HG02973 (cell line): Measurements from ENCODE around the gene MED13L.

Source experiments
- ATAC-seq: cut with Tn5 transposase; IDR thresholded peaks from one replicate; pipeline ENCODE4 v1.9.1; 2021; ENCODE audit warnings: moderate library complexity; ENCODE audit not compliant: unreplicated experiment

MED13L gene

DNA sequence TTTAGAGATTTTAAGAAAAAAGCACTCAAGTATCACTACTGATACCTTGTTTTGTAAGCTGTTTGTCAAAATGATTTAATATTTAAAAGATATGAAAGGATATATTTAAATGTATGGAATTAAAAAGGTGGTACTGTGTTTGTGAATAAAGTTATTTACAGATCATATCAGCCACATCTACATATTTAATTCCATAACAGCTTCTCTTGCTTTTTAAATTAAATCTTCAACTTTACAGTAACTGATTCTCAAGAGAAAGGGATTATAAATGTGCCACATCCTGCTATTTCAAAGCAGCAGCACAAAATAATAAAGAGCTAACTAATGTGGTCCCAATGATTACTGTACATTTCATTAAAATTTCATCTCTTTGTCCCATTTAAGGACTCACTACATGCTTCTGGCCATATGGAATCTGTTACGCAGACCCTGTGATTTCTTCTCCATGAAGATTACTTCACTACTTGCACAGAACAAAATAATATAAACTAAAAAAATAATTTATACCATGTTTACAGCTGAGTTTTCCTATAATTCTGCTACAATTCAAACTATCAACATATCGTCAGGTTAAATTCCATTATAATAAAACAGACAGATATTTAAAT, 117.8 kb downstream of the MED13L start:
- ATAC-seq = no peak

GRCh38 chr12:116159175-116159574, 118.3 kb downstream of the MED13L start:
- ATAC-seq = no peak

DNA sequence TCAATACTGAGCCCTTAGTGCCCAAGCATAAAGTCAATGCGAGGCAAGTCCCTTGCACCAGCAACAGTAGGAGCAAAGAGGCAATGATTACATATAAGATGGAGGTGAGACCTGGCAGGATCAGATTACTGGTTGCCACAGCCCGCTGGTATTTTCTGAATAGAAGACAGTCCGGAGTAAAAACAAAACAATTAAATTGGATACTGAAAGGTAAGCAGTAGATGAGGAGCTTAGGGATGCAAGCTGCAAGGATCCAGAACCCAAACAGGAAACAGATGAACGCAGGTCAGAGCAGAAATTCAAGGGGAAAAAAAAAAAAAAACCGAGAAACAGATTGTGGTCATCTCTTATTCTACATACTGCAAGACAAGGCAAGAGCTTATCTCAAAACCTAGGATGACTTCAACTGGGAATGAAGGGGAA, 119.6 kb downstream of the MED13L start:
- no peak for ATAC-seq

GRCh38 chr12:116156614-116157013, 120.9 kb downstream of the MED13L start:
- ATAC-seq = no peak

DNA sequence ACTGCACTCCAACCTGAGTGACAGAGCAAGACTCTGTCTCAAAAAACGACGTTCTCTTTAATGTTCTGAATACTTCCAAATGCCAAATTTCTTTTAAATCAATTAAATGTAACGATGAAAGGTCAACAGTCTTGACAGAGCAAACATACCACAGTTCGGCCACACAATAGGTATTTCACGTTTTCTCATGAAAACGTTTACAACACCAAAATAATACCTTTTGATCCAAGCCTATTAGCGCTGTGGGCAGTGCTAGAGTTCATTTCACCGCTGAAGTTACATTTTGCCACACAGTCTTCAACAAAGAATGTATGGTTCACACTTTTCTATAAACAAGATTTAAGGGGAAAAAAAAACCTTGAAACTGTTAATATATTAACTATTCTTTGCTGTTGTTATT, 122.1 kb downstream of the MED13L start:
- no peak for ATAC-seq

GRCh38 chr12:116153983-116154382, 123.5 kb downstream of the MED13L start:
- no peak for ATAC-seq

DNA sequence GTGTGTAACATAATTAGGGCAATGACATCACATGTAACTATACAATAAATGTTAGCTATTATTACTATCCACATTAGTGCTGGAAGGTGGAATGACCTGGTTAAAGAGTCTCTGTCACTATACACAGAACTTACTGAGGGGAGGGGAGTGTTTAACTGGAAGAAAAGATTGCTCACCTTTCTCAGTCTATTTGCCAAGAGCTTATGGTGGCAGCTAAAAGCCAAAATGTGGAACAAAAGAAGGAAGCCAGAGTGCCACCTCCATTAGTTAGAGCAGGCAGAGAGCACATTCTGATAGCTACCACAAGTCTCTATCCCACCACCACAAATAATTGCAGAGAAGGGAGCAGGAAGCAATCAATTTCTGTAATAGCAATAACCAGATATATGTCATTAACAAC, 124.4 kb downstream of the MED13L start:
- no peak for ATAC-seq

DNA sequence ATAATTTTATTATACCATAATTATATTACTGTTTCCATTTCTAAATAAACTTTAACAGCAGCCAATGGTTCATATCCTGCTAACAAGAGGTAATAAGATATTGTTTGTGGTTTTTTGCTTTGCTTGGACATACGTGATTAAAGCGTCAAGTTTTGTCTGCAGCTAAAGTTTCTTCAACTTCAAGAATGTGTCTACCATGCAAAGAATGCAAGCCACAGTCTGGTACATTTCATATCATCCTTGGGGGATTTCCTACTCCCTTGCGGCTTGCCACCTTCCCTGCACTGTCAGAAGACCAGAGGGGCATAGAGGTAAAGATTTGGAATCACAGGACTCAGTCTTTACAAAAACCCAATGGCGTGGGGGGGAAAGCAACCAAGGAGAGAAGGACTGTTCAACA, 125.2 kb downstream of the MED13L start:
- ATAC-seq = no peak

DNA sequence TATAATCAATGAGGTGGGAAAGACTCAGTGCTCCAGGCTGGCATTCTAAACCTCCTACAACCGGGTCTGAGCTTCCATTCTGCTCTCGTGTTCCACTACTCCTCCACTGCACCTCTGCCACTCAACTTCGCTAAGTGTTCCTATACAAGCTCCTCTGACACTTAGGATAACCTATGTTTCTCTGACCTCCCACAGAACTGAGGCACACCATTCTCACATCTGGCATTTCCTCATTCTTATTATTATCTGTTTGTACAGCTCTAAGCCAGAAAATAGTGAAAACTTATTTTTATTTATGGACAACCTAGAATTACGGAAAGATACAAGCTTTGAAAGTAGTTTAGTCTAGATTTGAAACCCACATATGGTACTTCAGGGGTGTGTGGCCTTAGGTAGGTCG, 127.0 kb downstream of the MED13L start:
- ATAC-seq = no peak

DNA sequence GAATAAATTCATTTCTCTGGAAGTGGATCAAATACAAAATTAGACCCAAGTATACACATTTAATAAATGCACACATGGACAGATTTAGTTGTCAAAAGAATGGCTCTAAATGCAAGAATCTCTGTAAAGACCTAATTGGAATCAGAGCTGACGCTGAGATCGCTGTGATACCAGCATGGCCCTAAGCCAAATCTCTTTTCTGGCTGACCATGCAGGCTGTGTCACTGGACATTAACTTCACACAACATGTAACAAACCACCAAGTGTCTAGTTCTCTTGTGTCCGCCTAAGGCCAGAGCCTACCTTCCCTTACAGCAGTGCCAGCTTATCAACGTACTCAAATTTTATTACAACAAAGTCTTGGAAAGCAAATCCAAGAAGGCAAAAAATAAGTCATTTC, 127.5 kb downstream of the MED13L start:
- ATAC-seq = no peak

DNA sequence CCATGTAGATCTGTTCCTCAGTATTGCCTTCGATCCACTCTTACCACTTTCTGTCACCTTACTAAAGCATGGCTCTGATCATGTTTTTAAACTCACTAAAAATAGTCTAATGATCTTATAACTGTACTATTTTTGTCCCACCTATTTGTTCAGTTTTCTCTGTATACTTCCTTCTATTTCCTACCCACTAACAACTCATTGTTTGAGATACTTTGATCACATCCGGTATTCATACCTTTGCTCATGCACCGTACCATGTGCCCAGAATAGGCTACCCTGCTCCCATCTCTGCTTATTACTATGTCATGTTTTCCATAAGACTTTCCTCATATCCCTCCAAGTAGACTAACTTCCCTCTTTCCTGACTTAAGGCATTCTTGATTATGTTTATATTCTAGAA, 128.6 kb downstream of the MED13L start:
- no peak for ATAC-seq

DNA sequence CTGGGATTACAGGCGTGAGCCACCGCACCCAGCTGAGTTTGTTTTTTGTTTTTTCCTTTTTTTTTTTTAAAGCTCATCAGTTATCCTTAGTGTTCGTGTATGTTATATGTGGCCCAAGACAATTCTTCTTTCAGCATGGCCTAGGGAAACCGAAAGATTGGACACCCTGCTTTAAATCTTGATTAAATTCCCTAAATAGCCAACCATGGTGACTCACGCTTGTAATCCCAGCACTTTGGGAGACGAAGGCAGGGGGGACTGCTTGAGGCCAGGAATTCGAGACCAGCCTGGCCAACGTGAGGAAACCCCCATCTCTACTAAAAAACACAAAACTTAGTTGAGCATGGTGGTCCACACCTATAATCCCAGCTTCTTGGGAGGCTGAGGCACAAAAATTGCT, 131.1 kb downstream of the MED13L start:
- ATAC-seq = no peak

DNA sequence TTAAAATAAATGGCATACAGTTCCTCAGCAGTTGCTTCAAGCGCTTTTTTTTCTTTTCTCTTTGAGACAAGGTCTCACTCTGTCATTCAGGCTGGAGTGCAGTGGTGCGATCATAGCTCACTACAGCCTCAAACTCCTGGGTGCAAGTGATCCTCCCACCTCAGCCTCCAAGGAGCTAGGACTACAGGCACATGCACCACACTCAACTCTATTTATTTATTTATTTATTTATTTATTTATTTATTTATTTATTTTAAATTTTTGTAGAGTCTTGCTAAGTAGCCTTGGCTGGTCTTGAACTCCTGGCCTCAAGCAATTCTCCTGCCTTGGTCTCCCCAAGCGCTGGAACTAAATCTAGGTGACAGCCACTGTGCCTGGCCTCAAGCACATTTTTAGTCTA, 132.0 kb downstream of the MED13L start:
- no peak for ATAC-seq

DNA sequence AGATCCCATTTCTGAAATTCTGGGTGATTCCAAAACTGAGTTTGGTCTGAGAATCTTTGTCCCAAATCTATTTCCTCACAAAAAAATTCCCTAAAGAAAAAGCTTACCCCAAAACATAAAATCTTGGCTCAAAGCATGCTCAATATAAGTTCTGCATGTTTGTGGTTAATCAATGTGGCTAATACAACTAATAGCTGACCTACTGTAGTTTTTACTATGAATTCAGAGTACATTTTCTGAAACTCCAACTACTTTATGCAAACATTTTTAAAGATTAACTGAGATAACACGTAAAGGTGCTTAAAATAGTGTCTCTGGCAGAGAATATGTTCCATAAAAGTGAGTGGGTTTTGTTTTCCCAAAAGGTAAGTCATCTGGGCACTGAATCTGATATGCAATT, 133.1 kb downstream of the MED13L start:
- ATAC-seq = no peak

GRCh38 chr12:116143909-116144308, 133.6 kb downstream of the MED13L start:
- no peak for ATAC-seq

DNA sequence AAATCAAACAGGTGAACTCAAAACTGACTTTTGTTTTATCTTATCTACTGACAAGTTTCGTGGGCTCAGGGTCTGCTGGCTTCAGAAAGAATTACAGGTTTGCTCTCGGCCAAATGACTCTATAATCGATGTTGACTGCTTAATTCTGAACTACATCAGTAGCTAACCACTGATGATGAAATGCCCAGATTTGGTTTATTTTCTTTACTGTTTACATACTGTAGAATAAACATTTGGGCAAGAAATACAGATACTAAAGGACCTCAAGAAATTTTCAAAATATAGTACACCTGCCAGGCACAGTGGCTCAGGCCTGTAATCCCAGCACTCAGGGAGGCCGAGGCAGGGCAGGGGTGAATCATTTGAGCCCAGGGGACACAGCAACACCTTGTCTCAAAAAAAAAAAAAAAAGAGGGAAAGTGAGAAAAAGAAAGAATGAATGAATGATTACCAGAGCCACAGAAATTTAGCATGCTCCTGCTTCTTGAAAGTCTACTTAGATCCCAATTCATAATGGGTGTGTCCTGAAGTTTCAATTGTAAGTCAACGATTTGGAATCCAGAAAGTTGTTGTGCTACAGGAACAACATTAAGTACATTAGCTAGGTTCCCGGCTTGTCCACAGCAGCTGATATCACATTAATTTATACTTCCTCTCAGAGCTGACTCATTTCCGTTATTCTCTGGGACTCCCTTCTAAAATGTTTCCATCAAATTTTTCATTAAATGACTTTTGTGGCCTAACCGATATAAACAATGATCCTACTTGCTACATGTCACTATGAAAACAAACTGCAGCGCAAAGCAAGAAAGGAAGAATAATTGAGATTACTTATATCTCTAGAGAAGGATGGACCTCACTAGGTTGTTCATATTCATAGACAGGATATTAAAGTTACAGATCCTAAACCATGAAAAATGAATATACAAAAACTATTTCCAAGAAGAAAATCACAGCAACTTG, 134.3 kb downstream of the MED13L start:
- ATAC-seq = no peak

DNA sequence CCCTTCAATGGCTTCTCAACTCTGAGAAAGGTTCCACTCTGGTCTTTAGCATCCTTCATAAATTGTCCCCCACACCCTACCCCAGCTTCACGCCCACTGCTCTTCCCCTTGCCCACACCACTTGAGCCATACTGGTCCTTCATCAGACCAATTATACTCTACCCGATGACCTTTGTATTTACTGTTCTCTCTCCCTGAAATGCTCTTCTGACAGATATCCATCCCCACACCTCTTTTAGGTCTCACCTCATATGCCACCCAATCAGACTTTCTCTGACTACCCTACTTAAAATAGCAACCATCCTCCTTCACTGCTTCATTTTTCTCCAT, 135.7 kb downstream of the MED13L start:
- no peak for ATAC-seq

GRCh38 chr12:116141110-116141832, 136.2 kb downstream of the MED13L start:
- no peak for ATAC-seq

- no peak for ATAC-seq
These were observed 137.0 kb downstream of the MED13L start for GRCh38 chr12:116140529-116140928.

DNA sequence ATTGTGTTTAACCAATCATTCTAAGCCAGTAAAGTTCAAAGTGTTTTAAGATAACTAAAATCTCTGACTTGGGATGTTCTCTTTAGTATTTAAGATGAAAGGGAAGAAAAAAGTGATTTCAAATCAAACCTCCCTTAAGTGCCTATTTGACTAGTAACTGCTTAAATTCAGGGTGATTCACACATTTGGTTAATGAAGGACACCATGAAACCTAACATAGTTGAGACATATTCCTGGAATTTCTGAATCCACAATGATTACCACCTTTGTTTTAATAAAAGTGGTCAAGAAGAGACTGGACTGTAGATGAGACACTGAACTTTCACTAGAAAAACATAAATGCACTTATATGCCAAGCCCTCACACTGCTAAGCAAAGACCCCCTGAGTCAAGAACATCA, 138.7 kb downstream of the MED13L start:
- no peak for ATAC-seq

- ATAC-seq = no peak
These were observed 139.1 kb downstream of the MED13L start for GRCh38 chr12:116138364-116138763.

GRCh38 chr12:116137318-116137717, 140.2 kb downstream of the MED13L start:
- ATAC-seq = no peak
